GM12878 (cell line): ENCODE measurements around the gene TBX4. TPM values are rescaled to one million over a fixed set of nuclear protein-coding genes. Genes with fewer than 3 reads are reported as not detected.

Experiments used
- ATAC-seq: fragments of 200-7000 bp; cut with Tn5 transposase; 3 replicates; pipeline ENCODE4 v1.9.1; 2020; ENCODE audit warnings: mild to moderate bottlenecking, moderate library complexity
- BruUV-seq: library from RNA; stranded (reverse); fragments of 400-500 nt; replicated peaks from 2 replicates; lab custom pipeline; 2021; lab: Mats Ljungman, UMichigan
- CTCF ChIA-PET: fragments of 300-600 bp; sonication (Branson Sonifier 250); formaldehyde crosslinking; extraction: SDS; loops from one replicate; lab custom pipeline; 2021; ENCODE audit warnings: inconsistent platforms; lab: Yijun Ruan, JAX
- POLR2A ChIA-PET: fragments of 350-600 bp; formaldehyde crosslinking; extraction: SDS; loops from one replicate; lab custom pipeline; 2021; ENCODE audit warnings: inconsistent platforms; lab: Charles Lee
- RAD21 ChIA-PET: fragments of 300-600 bp; sonication (Branson Sonifier 250); formaldehyde crosslinking; loops from one replicate; lab custom pipeline; 2023; ENCODE audit warnings: antibody characterized with exemption; ENCODE audit not compliant: unreplicated experiment; lab: Charles Lee
- SMC1A ChIA-PET: fragments of 300-600 bp; sonication (Branson Sonifier 250); formaldehyde crosslinking; loops from one replicate; lab custom pipeline; 2023; ENCODE audit not compliant: unreplicated experiment, uncharacterized antibody; lab: Charles Lee
- DNase-seq: peaks from one replicate; pipeline ENCODE4 v3.0.0-alpha.2; 2011; ENCODE audit warnings: low read depth, low spot score
- FAIRE-seq: peaks from 3 replicates; lab custom pipeline; 2011; peaks lifted over from hg19 to GRCh38; lab: Jason Lieb, UNC
- H2AFZ ChIP-seq: 2 replicates; pipeline ENCODE4 v1.6.0; 2011; ENCODE audit warnings: low read depth, low read length, control low read depth; ENCODE audit not compliant: control insufficient read depth
- H3K27ac ChIP-seq: 2 replicates; pipeline ENCODE4 v1.5.1; 2011; ENCODE audit warnings: control low read depth; ENCODE audit not compliant: control insufficient read depth, insufficient read depth
- H3K27me3 ChIP-seq, 2 experiments: replicated peaks in 1 of 2; 2 replicates each; pipeline versions ENCODE4 v1.6.0 to v1.6.1; 2011; ENCODE audit warnings: low read length in 1 of 2; ENCODE audit not compliant: control insufficient read depth in 2 of 2, insufficient read depth in 2 of 2
- H3K36me3 ChIP-seq, 2 experiments: 2 replicates each; pipeline ENCODE4 v1.5.1; 2011; ENCODE audit warnings: low read length in 1 of 2; ENCODE audit not compliant: control insufficient read depth in 2 of 2, insufficient read depth in 2 of 2
- H3K4me1 ChIP-seq: 2 replicates; pipeline ENCODE4 v1.6.1; 2011; ENCODE audit warnings: mild to moderate bottlenecking, low read length, moderate library complexity, mixed read lengths; ENCODE audit not compliant: control insufficient read depth, insufficient read depth
- H3K4me2 ChIP-seq: 2 replicates; pipeline ENCODE4 v1.6.0; 2011; ENCODE audit warnings: control low read depth; ENCODE audit not compliant: control insufficient read depth, insufficient read depth
- H3K4me3 ChIP-seq: fragments of 200-600 bp; sonication (generic); 2 replicates; pipeline ENCODE4 v1.5.1; 2016
- H3K79me2 ChIP-seq: 2 replicates; pipeline ENCODE4 v1.6.0; 2011; ENCODE audit warnings: low read length; ENCODE audit not compliant: control insufficient read depth, insufficient read depth
- H3K9ac ChIP-seq: 2 replicates; pipeline ENCODE4 v1.8.0; 2011; ENCODE audit warnings: low read length, control low read depth, mixed read lengths; ENCODE audit not compliant: control insufficient read depth, insufficient read depth
- H3K9me3 ChIP-seq: replicated peaks from 3 replicates; pipeline ENCODE4 v1.5.1; 2011; ENCODE audit warnings: mild to moderate bottlenecking, low read length; ENCODE audit not compliant: control insufficient read depth, insufficient read depth
- H4K20me1 ChIP-seq: 2 replicates; pipeline ENCODE4 v1.6.0; 2011; ENCODE audit not compliant: control insufficient read depth, insufficient read depth
- EED ChIP-seq: sonication (generic); IDR thresholded peaks from 2 replicates; pipeline ENCODE4 v1.6.1; 2016; ENCODE audit warnings: antibody characterized with exemption, low read depth
- ETV6 ChIP-seq, 2 experiments: fragments of 450-650 bp in 1 of 2; IDR thresholded peaks in 1 of 2; conservative IDR thresholded peaks in 1 of 2; 2 replicates each; pipeline ENCODE4 v1.6.1; 2014; ENCODE audit warnings: antibody characterized with exemption in 1 of 2, borderline replicate concordance in 1 of 2, low read depth in 1 of 2, mild to moderate bottlenecking in 1 of 2, moderate library complexity in 1 of 2
- MEF2B ChIP-seq: fragments of 450-650 bp; IDR thresholded peaks from 2 replicates; pipeline ENCODE4 v1.6.1; 2018; ENCODE audit warnings: mild to moderate bottlenecking, moderate library complexity; ENCODE audit not compliant: partially characterized antibody, poor library complexity, severe bottlenecking
- NFXL1 ChIP-seq: fragments of 450-650 bp; IDR thresholded peaks from 2 replicates; pipeline ENCODE4 v1.6.1; 2017; ENCODE audit warnings: antibody characterized with exemption, mild to moderate bottlenecking, borderline replicate concordance
- PAX8 ChIP-seq: fragments of 450-650 bp; IDR thresholded peaks from 2 replicates; pipeline ENCODE4 v1.6.1; 2017; ENCODE audit warnings: mild to moderate bottlenecking, moderate library complexity
- SUZ12 ChIP-seq: fragments of 200-600 bp; sonication (generic); IDR thresholded peaks from one replicate; pipeline ENCODE4 v1.6.1; 2018; ENCODE audit warnings: antibody characterized with exemption, mild to moderate bottlenecking; ENCODE audit not compliant: unreplicated experiment
- ZNF274 ChIP-seq: IDR thresholded peaks from one replicate; pipeline ENCODE4 v1.8.0; 2011; ENCODE audit not compliant: insufficient read length, insufficient read depth
- WGBS: methylation state at CpG from one replicate; pipeline ENCODE4 v1.1.6; 2016; ENCODE audit warnings: low lambda C conversion rate; ENCODE audit not compliant: insufficient replicate concordance, insufficient coverage; ENCODE audit errors: missing lambda C conversion rate; 5-methylcytosine and 5-hydroxymethylcytosine counted together
- in situ Hi-C: fragments of 300-500 bp; cut with MboI; formaldehyde crosslinking; loops from 9 replicates; pipeline ENCODE4 v1.14.3; 2018; ENCODE audit warnings: mixed read lengths
- intact Hi-C: fragments of 100-400 bp; cut with micrococcal nuclease; formaldehyde crosslinking; loops from one replicate; pipeline ENCODE4 v1.14.2; 2022; ENCODE audit not compliant: unreplicated experiment
- polyA plus RNA-seq, 11 experiments: library from polyadenylated mRNA; depleted of rRNA in 4 of 11; unstranded in 6 of 11; stranded (reverse) in 5 of 11; fragments of >200 nt; fragmentation: Nextera tagmentation in 4 of 11; fragmentation: Illumina TruSeq in 1 of 11; extraction: Ambion mirVana in 4 of 11; extraction: Trizol in 1 of 11; gene quantifications; 1 replicate in 1 of 11; 2 replicates in 10 of 11; pipeline versions ENCODE4 v1.2.1 to v1.2.3, GENCODE V29; 2011 to 2016; ENCODE audit warnings: inconsistent platforms in 2 of 11, missing spikeins in 2 of 11, low read depth in 1 of 11
- total RNA-seq, 4 experiments: library from RNA; depleted of rRNA in 3 of 4; stranded (reverse); fragments of >200 nt in 3 of 4; fragmentation: Illumina TruSeq in 1 of 4; extraction: Trizol in 1 of 4; gene quantifications; 2 replicates each; pipeline versions ENCODE4 v1.2.1 to v1.2.3, GENCODE V29; 2013 to 2021

TBX4 gene
- total and polyA plus RNA-seq, 10 of the 15 experiments (the other 5 are each of a cell fraction or from before 2014, with no cell fraction given): 0.01 TPM; not detected in 9

DNA sequence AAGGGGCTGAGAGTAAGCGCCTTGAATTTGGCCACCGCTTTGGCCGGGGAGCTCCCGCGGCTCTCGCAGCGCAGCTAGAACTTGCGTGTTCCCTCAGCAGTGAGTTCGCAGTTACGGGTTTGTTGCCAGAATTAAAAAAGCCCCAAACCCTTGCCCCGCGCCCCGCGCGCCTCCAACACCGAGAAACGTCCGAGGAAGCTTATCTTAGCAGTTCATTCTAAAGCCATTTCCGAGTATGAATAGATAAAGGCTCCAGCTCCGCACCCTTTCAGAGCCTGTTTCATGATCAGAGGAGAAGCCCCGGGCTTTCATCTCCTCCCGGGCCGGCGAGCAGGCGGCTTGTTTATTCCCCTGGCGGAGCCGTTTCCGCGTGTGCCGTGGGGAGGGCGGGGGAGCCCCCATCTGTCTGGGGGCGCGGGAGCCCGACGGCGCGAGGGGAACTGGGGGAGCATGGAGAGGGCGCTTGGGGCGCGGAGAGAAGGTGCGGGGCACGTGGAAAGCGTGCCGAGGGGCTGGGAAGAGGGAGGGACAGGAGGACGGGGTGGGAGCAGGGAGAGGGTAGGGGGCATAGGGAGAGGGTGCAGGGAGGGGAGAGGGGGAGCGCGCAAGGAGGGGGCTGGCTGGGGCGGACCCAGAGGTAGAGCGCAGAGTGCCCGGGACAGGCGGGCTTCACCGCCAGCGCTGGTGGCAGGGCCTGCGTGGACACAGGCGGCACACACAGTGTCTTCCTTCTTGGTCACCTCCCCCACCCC lies 9.9 kb downstream of the TBX4 start:
- no peak overlapping the region for H2AFZ ChIP-seq
- ChIA-PET CTCF (interaction anchor here (0.6 to 0.7 kb wide), 2 partner anchors 38 to 1668 kb away, joined by 3 read pairs; no protein-coding TSS in a partner anchor), SMC1A (no interaction called here), POLR2A (no interaction called here), RAD21 (no interaction called here)
- H3K9me3 ChIP-seq: no peaks in the 10 kb centered on the region
- no peak overlapping the region for H3K27ac ChIP-seq
- H3K27me3 ChIP-seq: peaks cover 20 to 25% of the 10 kb centered on the region in 2 experiments
- in situ Hi-C loops (no loop called here), intact Hi-C loops (no loop called here)
- H3K4me2 ChIP-seq: no peak overlapping the region
- no peak overlapping the region for H3K4me3 ChIP-seq
- BruUV-seq: no TSS peak
- no peak for ATAC-seq
- H3K79me2 ChIP-seq: no peaks in the 10 kb centered on the region
- no peak for DNase-seq
- FAIRE-seq: no peak
- H3K9ac ChIP-seq: no peak overlapping the region
- TF ChIP-seq SUZ12: peak; percentile 71
- peak; percentile 29; the same call in 1 of the 2 replicates for TF ChIP-seq NFXL1
- 0 out of 4 replicates have a peak, but pooled peaks of 1 of the 2 experiments have one; percentile 62 for TF ChIP-seq ETV6 (conservative IDR thresholded peaks at IDR 0.05 in 1 of 2, IDR thresholded peaks at IDR 0.05 in 1 of 2; ENCODE audit: borderline replicate concordance in 1 of 2, low read depth in 1 of 2)
- TF ChIP-seq PAX8: no peak
- no peaks in the 10 kb centered on the region for H4K20me1 ChIP-seq
- 7% methylated on average over 38 of the region's 55 CpGs for WGBS
- H3K36me3 ChIP-seq: no peaks in the 10 kb centered on the region
- H3K4me1 ChIP-seq: no peaks in the 10 kb centered on the region

GRCh38 chr17:61462719-61463315 lies 10.6 kb downstream of the TBX4 start:
- ChIA-PET POLR2A (no interaction called here), CTCF (interaction anchor here (0.6 kb wide), 1 partner anchor 1668 kb away, joined by 3 read pairs; no protein-coding TSS in a partner anchor), SMC1A (no interaction called here), RAD21 (no interaction called here)
- H3K27me3 ChIP-seq: peaks cover 16 to 21% of the 10 kb centered on the region in 2 experiments
- no TSS peak for BruUV-seq
- H3K36me3 ChIP-seq: no peaks in the 10 kb centered on the region
- no peaks in the 10 kb centered on the region for H3K79me2 ChIP-seq
- in situ Hi-C loops (no loop called here), intact Hi-C loops (no loop called here)
- H2AFZ ChIP-seq: no peak overlapping the region
- ATAC-seq (no peak), FAIRE-seq (no peak), DNase-seq (no peak)
- H3K4me3 ChIP-seq: no peak overlapping the region
- no peaks in the 10 kb centered on the region for H3K4me1 ChIP-seq
- H3K9me3 ChIP-seq: no peaks in the 10 kb centered on the region
- no peak overlapping the region for H3K4me2 ChIP-seq
- no peak for TF ChIP-seq MEF2B
- no peak for TF ChIP-seq EED
- peak in 1 of 2 experiments; percentile 84; a peak in 1 of 4 replicates for TF ChIP-seq ETV6 (conservative IDR thresholded peaks at IDR 0.05 in 1 of 2, IDR thresholded peaks at IDR 0.05 in 1 of 2; ENCODE audit: borderline replicate concordance in 1 of 2, low read depth in 1 of 2)
- TF ChIP-seq ZNF274: no peak
- 0 out of 2 replicates have a peak, but pooled peaks have one; percentile 37 for TF ChIP-seq NFXL1
- H3K9ac ChIP-seq: no peak overlapping the region
- no peak overlapping the region for H3K27ac ChIP-seq
- H4K20me1 ChIP-seq: no peaks in the 10 kb centered on the region
- WGBS: 19% methylated on average over 10 of the region's 10 CpGs
